Testis (tissue), 2 donors: Measurements from ENCODE around the gene SART1.

Source experiments
- CTCF ChIP-seq, 3 experiments: fragments of 450-650 bp in 2 of 3; fragments of 200-600 bp in 1 of 3; sonication (generic) in 1 of 3; IDR thresholded peaks; one replicate each; pipeline ENCODE4 v1.5.1; 2016 to 2019; ENCODE audit warnings: antibody characterized with exemption in 3 of 3, mild to moderate bottlenecking in 2 of 3, moderate library complexity in 1 of 3
- POLR2A ChIP-seq: fragments of 450-650 bp; IDR thresholded peaks from one replicate; pipeline ENCODE4 v1.6.1; 2017; ENCODE audit warnings: antibody characterized with exemption, mild to moderate bottlenecking, moderate library complexity

GRCh38 chr11:65932558-65932919 lies 29.0 kb upstream of the SART1 start:
- TF ChIP-seq POLR2A = no peak
- TF ChIP-seq CTCF (IDR thresholded peaks at IDR 0.05) = no peak
